Dedifferentiated amniotic fluid mesenchymal stem cell (primary cell): Measurements from ENCODE around the gene CFAP298.
A peak's percentile ranks its signal among the peaks of the same experiment; 100 is the strongest.
"Not testable (repeated sequence)": the region's sequence is repeated elsewhere in the genome, so short reads cannot be mapped to it uniquely, and the experiment has no call there.

Source experiments
- DNase-seq: peaks from one replicate; pipeline ENCODE4 v3.0.0-alpha.2; 2016; ENCODE audit errors: extremely low spot score

CFAP298 gene

GRCh38 chr21:32566741-32567389, 45.3 kb downstream of the CFAP298 start:
- no peak for DNase-seq

- no peak for DNase-seq
Measured at GRCh38 chr21:32565856-32566465, 46.2 kb downstream of the CFAP298 start.

- no peak for DNase-seq
Measured at GRCh38 chr21:32562915-32563314, 49.3 kb downstream of the CFAP298 start.

GRCh38 chr21:32562426-32562825, 49.8 kb downstream of the CFAP298 start:
- DNase-seq: peak; percentile 64

GRCh38 chr21:32561476-32561875, 50.7 kb downstream of the CFAP298 start:
- not testable (repeated sequence) for DNase-seq

GRCh38 chr21:32560896-32561295, 51.3 kb downstream of the CFAP298 start:
- DNase-seq: no peak

GRCh38 chr21:32559006-32559610, 53.1 kb downstream of the CFAP298 start:
- no peak for DNase-seq

GRCh38 chr21:32558106-32558505, 54.1 kb downstream of the CFAP298 start:
- DNase-seq: no peak

- peak; percentile 91 for DNase-seq
Measured at GRCh38 chr21:32554832-32555638, 57.1 kb downstream of the CFAP298 start.

GRCh38 chr21:32549886-32550285, 62.3 kb downstream of the CFAP298 start:
- DNase-seq: no peak

- DNase-seq: no peak
Measured at GRCh38 chr21:32549440-32549839, 62.7 kb downstream of the CFAP298 start.
